ENCODE results near the gene LHX1. TPM values are rescaled to one million over a fixed set of nuclear protein-coding genes. Genes with fewer than 3 reads are reported as not detected.

Gene LHX1
- total RNA-seq, 1 donor = not detected

- H3K4me3 ChIP-seq (ENCODE audit: low read depth, low read length) = no peak overlapping the region
- DNase-seq (ENCODE audit: low read depth) = no peak
- no peak for TF ChIP-seq CTCF (IDR thresholded peaks at IDR 0.05; ENCODE audit: insufficient read depth, low read length)
These were observed 26.8 kb upstream of the LHX1 start for GRCh38 chr17:36910513-36910912.

- DNase-seq (ENCODE audit: low read depth) = no peak
- H3K4me3 ChIP-seq (ENCODE audit: low read depth, low read length) = no peak overlapping the region
- no peak for TF ChIP-seq CTCF (IDR thresholded peaks at IDR 0.05; ENCODE audit: insufficient read depth, low read length)
These were observed 26.3 kb upstream of the LHX1 start for GRCh38 chr17:36911001-36911400.

GRCh38 chr17:36913132-36913531, 24.1 kb upstream of the LHX1 start:
- no peak for TF ChIP-seq CTCF (IDR thresholded peaks at IDR 0.05; ENCODE audit: insufficient read depth, low read length)
- no peak overlapping the region for H3K4me3 ChIP-seq (ENCODE audit: low read depth, low read length)
- DNase-seq (ENCODE audit: low read depth) = no peak

GRCh38 chr17:36918211-36918691, 19.0 kb upstream of the LHX1 start:
- no peak overlapping the region for H3K4me3 ChIP-seq (ENCODE audit: low read depth, low read length)
- DNase-seq (ENCODE audit: low read depth) = peak; percentile 36
- TF ChIP-seq CTCF (IDR thresholded peaks at IDR 0.05; ENCODE audit: insufficient read depth, low read length) = no peak

- H3K4me3 ChIP-seq (ENCODE audit: low read depth, low read length) = no peak overlapping the region
- no peak for DNase-seq (ENCODE audit: low read depth)
- TF ChIP-seq CTCF (IDR thresholded peaks at IDR 0.05; ENCODE audit: insufficient read depth, low read length) = no peak
These were observed 17.8 kb upstream of the LHX1 start for GRCh38 chr17:36919407-36919968.

GRCh38 chr17:36920032-36921005, 17.0 kb upstream of the LHX1 start:
- TF ChIP-seq CTCF (IDR thresholded peaks at IDR 0.05; ENCODE audit: insufficient read depth, low read length) = no peak
- no peak overlapping the region for H3K4me3 ChIP-seq (ENCODE audit: low read depth, low read length)
- peak; percentile 26 for DNase-seq (ENCODE audit: low read depth)

Data from fibroblast of the aortic adventitia (primary cell).